ENCODE data around the gene PLOD1. TPM values are rescaled to one million over a fixed set of nuclear protein-coding genes. Genes with fewer than 3 reads are reported as not detected.
A peak's percentile ranks its signal among the peaks of the same experiment; 100 is the strongest.

The PLOD1 gene
- total and polyA plus RNA-seq, 8 donors: 8.2 to 56.2 (median 35.2) TPM

- Histone ChIP-seq H3K36me3 (peaks cover 37 to 100% (median 92%) of the 10 kb centered on the region in 4 donors), H3K4me3 (no peak overlapping the region), H3K27me3 (no peaks in the 10 kb centered on the region), H3K9me3 (no peaks in the 10 kb centered on the region), H3K27ac (no peak overlapping the region), H3K4me1 (peaks cover 0 to 16% (median 0%) of the 10 kb centered on the region in 4 donors)
- intact Hi-C loops (cut with DNase I; ENCODE audit: low total_unique reads): no loop called here
- 92 to 97% (median 94%) methylated on average over 11 to 12 of the region's 12 CpGs for WGBS, 5 donors
- TF ChIP-seq, protein P1, sequence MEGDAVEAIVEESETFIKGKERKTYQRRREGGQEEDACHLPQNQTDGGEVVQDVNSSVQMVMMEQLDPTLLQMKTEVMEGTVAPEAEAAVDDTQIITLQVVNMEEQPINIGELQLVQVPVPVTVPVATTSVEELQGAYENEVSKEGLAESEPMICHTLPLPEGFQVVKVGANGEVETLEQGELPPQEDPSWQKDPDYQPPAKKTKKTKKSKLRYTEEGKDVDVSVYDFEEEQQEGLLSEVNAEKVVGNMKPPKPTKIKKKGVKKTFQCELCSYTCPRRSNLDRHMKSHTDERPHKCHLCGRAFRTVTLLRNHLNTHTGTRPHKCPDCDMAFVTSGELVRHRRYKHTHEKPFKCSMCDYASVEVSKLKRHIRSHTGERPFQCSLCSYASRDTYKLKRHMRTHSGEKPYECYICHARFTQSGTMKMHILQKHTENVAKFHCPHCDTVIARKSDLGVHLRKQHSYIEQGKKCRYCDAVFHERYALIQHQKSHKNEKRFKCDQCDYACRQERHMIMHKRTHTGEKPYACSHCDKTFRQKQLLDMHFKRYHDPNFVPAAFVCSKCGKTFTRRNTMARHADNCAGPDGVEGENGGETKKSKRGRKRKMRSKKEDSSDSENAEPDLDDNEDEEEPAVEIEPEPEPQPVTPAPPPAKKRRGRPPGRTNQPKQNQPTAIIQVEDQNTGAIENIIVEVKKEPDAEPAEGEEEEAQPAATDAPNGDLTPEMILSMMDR (IDR thresholded peaks at IDR 0.05): no peak
- TF ChIP-seq POLR2AphosphoS5 (IDR thresholded peaks at IDR 0.05) (no peak), POLR2A (IDR thresholded peaks at IDR 0.05) (no peak)
- no peak for DNase-seq
Observed at GRCh38 chr1:11957897-11958296, 23.4 kb downstream of the PLOD1 start.

DNA sequence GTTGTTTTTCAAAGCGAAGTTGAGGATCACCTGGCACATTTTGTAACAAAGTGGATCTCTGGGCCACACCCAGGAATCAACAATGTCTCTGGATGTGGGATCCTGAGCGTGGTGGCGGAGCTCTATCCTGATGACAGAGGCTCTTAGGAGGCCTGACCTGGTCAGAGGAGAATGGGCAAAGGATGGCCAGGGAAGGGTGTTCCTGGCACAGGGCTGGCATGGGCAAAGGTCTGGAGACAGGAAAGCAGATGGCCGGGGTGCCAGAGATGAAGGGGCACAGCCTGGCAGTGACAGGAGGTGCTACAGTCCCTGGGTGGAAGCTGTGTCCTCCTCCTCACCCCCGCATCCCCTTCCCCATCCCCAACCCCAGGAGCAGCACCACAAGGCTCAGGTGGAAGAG, 25.8 kb downstream of the PLOD1 start:
- no peak for DNase-seq
- H3K4me3 ChIP-seq: no peak overlapping the region
- no peak for TF ChIP-seq EP300 (IDR thresholded peaks at IDR 0.05)
- no peak for TF ChIP-seq POLR2AphosphoS5 (IDR thresholded peaks at IDR 0.05)
- TF ChIP-seq POLR2A (IDR thresholded peaks at IDR 0.05): no peak
- TF ChIP-seq, protein P1 (IDR thresholded peaks at IDR 0.05): no peak
- peaks cover 0 to 16% (median 0%) of the 10 kb centered on the region in 4 donors for H3K4me1 ChIP-seq
- H3K27me3 ChIP-seq: no peaks in the 10 kb centered on the region
- peaks cover 54 to 100% (median 98%) of the 10 kb centered on the region in 4 donors for H3K36me3 ChIP-seq
- peak overlapping the region in 2 of 5 donors; percentile 36 to 46 for H3K27ac ChIP-seq
- intact Hi-C loops (cut with DNase I; ENCODE audit: low total_unique reads): loop anchor here (10.0 kb wide), 1 partner anchor 125 kb away; no protein-coding TSS in a partner anchor
- WGBS, 5 donors: 89 to 94% (median 93%) methylated on average over 5 of the region's 5 CpGs
- no peaks in the 10 kb centered on the region for H3K9me3 ChIP-seq

DNA sequence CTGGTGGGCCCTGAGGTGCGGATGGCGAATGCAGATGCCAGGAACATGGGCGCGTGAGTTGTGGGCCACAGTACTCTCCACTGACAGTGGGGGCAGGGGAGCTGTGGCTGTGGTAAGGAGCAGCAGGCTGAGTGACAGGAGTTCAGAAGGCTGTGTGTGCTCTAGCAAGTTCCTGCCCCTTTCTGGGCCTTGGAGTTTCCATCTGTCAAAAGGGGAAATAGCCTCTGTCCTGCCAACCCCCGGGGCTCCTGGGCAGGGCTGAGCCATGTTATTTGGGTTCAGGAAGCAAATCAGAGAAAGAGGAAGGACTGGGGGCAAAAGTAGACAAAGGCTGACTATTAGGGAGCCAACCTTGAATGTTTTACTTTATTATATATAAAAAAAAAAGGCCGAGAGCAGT, 26.2 kb downstream of the PLOD1 start:
- Histone ChIP-seq H3K27ac (peak overlapping the region in 2 of 5 donors; percentile 36 to 46), H3K9me3 (no peaks in the 10 kb centered on the region), H3K4me1 (peaks cover 0 to 16% (median 0%) of the 10 kb centered on the region in 4 donors), H3K4me3 (no peak overlapping the region), H3K27me3 (no peaks in the 10 kb centered on the region), H3K36me3 (peaks cover 59 to 100% (median 99%) of the 10 kb centered on the region in 4 donors)
- no peak for DNase-seq
- 78 to 89% (median 84%) methylated on average over 6 of the region's 6 CpGs for WGBS, 5 donors
- intact Hi-C loops (cut with DNase I; ENCODE audit: low total_unique reads): loop anchor here (10.0 kb wide), 1 partner anchor 126 kb away; no protein-coding TSS in a partner anchor
- TF ChIP-seq, protein P1 (IDR thresholded peaks at IDR 0.05): no peak
- no peak for TF ChIP-seq EP300 (IDR thresholded peaks at IDR 0.05)
- no peak for TF ChIP-seq POLR2AphosphoS5 (IDR thresholded peaks at IDR 0.05)
- TF ChIP-seq POLR2A (IDR thresholded peaks at IDR 0.05): no peak

DNA sequence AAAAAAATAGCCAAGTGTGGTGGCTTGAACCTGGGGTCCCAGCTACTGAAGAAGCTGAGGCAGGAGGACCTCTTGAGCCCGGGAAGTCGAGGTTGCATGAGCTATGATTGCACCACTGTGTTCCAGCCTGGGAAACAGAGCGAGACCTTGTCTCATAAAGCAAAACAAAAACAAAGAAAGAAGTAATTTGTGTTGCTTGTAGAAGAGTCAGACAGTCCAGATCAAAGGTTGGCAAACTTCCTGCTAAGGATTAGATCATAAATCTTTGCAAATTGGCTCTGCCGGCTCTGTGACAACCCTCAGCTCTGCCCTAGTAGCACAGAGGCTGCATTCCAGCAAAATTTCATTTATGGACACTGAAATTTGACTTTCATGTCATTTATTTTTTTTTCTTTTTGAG, 26.7 kb downstream of the PLOD1 start:
- H3K27ac ChIP-seq: peak overlapping the region in 2 of 5 donors; percentile 36 to 46
- peak in 1 of 2 donors; percentile 38 for DNase-seq
- 59 to 79% (median 61%) methylated on average over 4 of the region's 4 CpGs for WGBS, 5 donors
- H3K4me3 ChIP-seq: no peak overlapping the region
- peaks cover 61 to 100% (median 99%) of the 10 kb centered on the region in 4 donors for H3K36me3 ChIP-seq
- no peaks in the 10 kb centered on the region for H3K27me3 ChIP-seq
- no peaks in the 10 kb centered on the region for H3K9me3 ChIP-seq
- TF ChIP-seq, protein P1 (IDR thresholded peaks at IDR 0.05): no peak
- no peak for TF ChIP-seq POLR2AphosphoS5 (IDR thresholded peaks at IDR 0.05)
- TF ChIP-seq POLR2A (IDR thresholded peaks at IDR 0.05): no peak
- TF ChIP-seq EP300 (IDR thresholded peaks at IDR 0.05): no peak
- intact Hi-C loops (cut with DNase I; ENCODE audit: low total_unique reads): loop anchor here (10.0 kb wide), 1 partner anchor 126 kb away; no protein-coding TSS in a partner anchor
- H3K4me1 ChIP-seq: peaks cover 0 to 16% (median 0%) of the 10 kb centered on the region in 4 donors
